IMR-90 (cell line): Measurements from ENCODE around the gene MBTD1. TPM values are rescaled to one million over a fixed set of nuclear protein-coding genes. Genes with fewer than 3 reads are reported as not detected.

Source experiments
- ATAC-seq: fragments of 200-7000 bp; cut with Tn5 transposase; 2 replicates; pipeline ENCODE4 v1.9.1; 2020; ENCODE audit warnings: low read depth, mild to moderate bottlenecking, moderate library complexity
- BruUV-seq: library from RNA; stranded (reverse); fragments of 400-500 nt; replicated peaks from 2 replicates; lab custom pipeline; 2021; lab: Mats Ljungman, UMichigan
- CTCF ChIA-PET: fragments of 300-600 bp; formaldehyde crosslinking; extraction: SDS; loops from one replicate; lab custom pipeline; 2021; ENCODE audit warnings: antibody characterized with exemption; lab: Yijun Ruan, JAX
- POLR2A ChIA-PET: fragments of 300-600 bp; sonication (Branson Sonifier 250); formaldehyde crosslinking; loops from one replicate; lab custom pipeline; 2022; ENCODE audit warnings: antibody characterized with exemption; ENCODE audit not compliant: unreplicated experiment; lab: Charles Lee
- DNase-seq: peaks from one replicate; pipeline ENCODE4 v3.0.0; 2013
- H2AFZ ChIP-seq: replicated peaks from 2 replicates; pipeline ENCODE3; 2013; ENCODE audit warnings: low read length, mild to moderate bottlenecking; ENCODE audit not compliant: poor library complexity
- H2AK5ac ChIP-seq: 2 replicates; pipeline ENCODE4 v1.6.1; 2013; ENCODE audit warnings: low read depth, low read length, inconsistent platforms
- H2AK9ac ChIP-seq: replicated peaks from 2 replicates; pipeline ENCODE3; 2013; ENCODE audit warnings: mild to moderate bottlenecking, low read depth, low read length, moderate library complexity; ENCODE audit not compliant: poor library complexity
- H2BK120ac ChIP-seq: 2 replicates; pipeline ENCODE4 v1.6.1; 2013; ENCODE audit warnings: low read depth, low read length, inconsistent platforms
- H2BK15ac ChIP-seq: 3 replicates; pipeline ENCODE4 v1.6.1; 2013; ENCODE audit warnings: low read depth, low read length, inconsistent platforms
- H2BK20ac ChIP-seq: 2 replicates; pipeline ENCODE4 v1.6.1; 2013; ENCODE audit warnings: low read depth, mild to moderate bottlenecking, inconsistent platforms, low read length, moderate library complexity
- H2BK5ac ChIP-seq: 2 replicates; pipeline ENCODE4 v1.6.1; 2013; ENCODE audit warnings: mild to moderate bottlenecking, low read depth, low read length, inconsistent platforms; ENCODE audit not compliant: poor library complexity, severe bottlenecking
- H3K14ac ChIP-seq: replicated peaks from 2 replicates; pipeline ENCODE4 v1.6.1; 2013; ENCODE audit warnings: low read depth, low read length, inconsistent platforms
- H3K18ac ChIP-seq: 2 replicates; pipeline ENCODE4 v1.6.1; 2013; ENCODE audit warnings: low read depth, low read length, control low read depth
- H3K23ac ChIP-seq: 2 replicates; pipeline ENCODE4 v1.6.1; 2013; ENCODE audit warnings: low read depth, low read length, inconsistent platforms
- H3K27ac ChIP-seq: 2 replicates; pipeline ENCODE4 v1.5.1; 2013; ENCODE audit warnings: mild to moderate bottlenecking, control low read depth, low read length; ENCODE audit not compliant: insufficient read depth
- H3K27me3 ChIP-seq: 2 replicates; pipeline ENCODE4 v1.6.1; 2013; ENCODE audit warnings: low read length; ENCODE audit not compliant: control insufficient read depth, insufficient read depth
- H3K36me3 ChIP-seq: 2 replicates; pipeline ENCODE4 v1.6.1; 2013; ENCODE audit warnings: low read length, mixed read lengths; ENCODE audit not compliant: control insufficient read depth, insufficient read depth
- H3K4ac ChIP-seq: 2 replicates; pipeline ENCODE4 v1.6.1; 2013; ENCODE audit warnings: low read depth, low read length, inconsistent platforms
- H3K4me1 ChIP-seq: 2 replicates; pipeline ENCODE4 v1.6.1; 2013; ENCODE audit warnings: low read length, mixed read lengths; ENCODE audit not compliant: control insufficient read depth, insufficient read depth
- H3K4me2 ChIP-seq: 2 replicates; pipeline ENCODE4 v1.6.1; 2013; ENCODE audit warnings: low read depth, mild to moderate bottlenecking, control low read depth, low read length, moderate library complexity
- H3K4me3 ChIP-seq: 2 replicates; pipeline ENCODE4 v1.5.1; 2013; ENCODE audit warnings: low read depth, mild to moderate bottlenecking, control low read depth, low read length, moderate library complexity; ENCODE audit not compliant: insufficient read depth
- H3K56ac ChIP-seq: 2 replicates; pipeline ENCODE4 v1.6.1; 2013; ENCODE audit warnings: low read length, inconsistent platforms; ENCODE audit not compliant: insufficient read depth; ENCODE audit errors: extremely low read depth
- H3K79me1 ChIP-seq, 2 experiments: 2 replicates each; pipeline ENCODE4 v1.6.1; 2013; ENCODE audit warnings: low read length in 2 of 2, inconsistent platforms in 1 of 2, low read depth in 1 of 2
- H3K9ac ChIP-seq: 2 replicates; pipeline ENCODE4 v1.6.1; 2013; ENCODE audit warnings: low read depth, low read length, control low read depth
- H3K9me1 ChIP-seq: 2 replicates; pipeline ENCODE4 v1.6.1; 2013; ENCODE audit warnings: low read length, inconsistent platforms; ENCODE audit not compliant: insufficient read depth
- H3K9me3 ChIP-seq: 2 replicates; pipeline ENCODE4 v1.6.1; 2013; ENCODE audit warnings: low read length; ENCODE audit not compliant: control insufficient read depth, insufficient read depth
- H4K20me1 ChIP-seq: 2 replicates; pipeline ENCODE4 v1.6.1; 2013; ENCODE audit warnings: low read length, inconsistent platforms; ENCODE audit not compliant: insufficient read depth
- H4K5ac ChIP-seq: 2 replicates; pipeline ENCODE4 v1.6.1; 2013; ENCODE audit warnings: mild to moderate bottlenecking, low read depth, low read length, control low read depth
- H4K8ac ChIP-seq, 2 experiments: 2 replicates each; pipeline ENCODE4 v1.6.1; 2013; ENCODE audit warnings: low read depth in 2 of 2, low read length in 2 of 2, control low read depth in 1 of 2, inconsistent platforms in 1 of 2
- H4K91ac ChIP-seq: 2 replicates; pipeline ENCODE4 v1.6.1; 2013; ENCODE audit warnings: low read depth, low read length, inconsistent platforms; ENCODE audit not compliant: insufficient read depth
- BHLHE40 ChIP-seq: fragments of 150-350 bp; IDR thresholded peaks from 2 replicates; pipeline ENCODE4 v1.6.1; 2016; ENCODE audit warnings: mild to moderate bottlenecking, low read depth, low read length
- CEBPB ChIP-seq: IDR thresholded peaks from 2 replicates; pipeline ENCODE4 v1.6.1; 2012; ENCODE audit warnings: low read depth, low read length, improper control_type of control experiment
- CTCF ChIP-seq: conservative IDR thresholded peaks from 2 replicates; pipeline ENCODE4 v1.5.1; 2012; ENCODE audit warnings: mild to moderate bottlenecking, low read depth, low read length, improper control_type of control experiment
- ELK1 ChIP-seq: fragments of 150-350 bp; IDR thresholded peaks from 2 replicates; pipeline ENCODE4 v1.6.1; 2016; ENCODE audit warnings: low read depth, mild to moderate bottlenecking, low read length, moderate library complexity, borderline replicate concordance
- FOS ChIP-seq: fragments of 150-350 bp; IDR thresholded peaks from 2 replicates; pipeline ENCODE4 v1.6.1; 2016; ENCODE audit warnings: low read depth, low read length
- MAFK ChIP-seq: IDR thresholded peaks from 2 replicates; pipeline ENCODE4 v1.6.1; 2012; ENCODE audit warnings: low read depth, low read length, improper control_type of control experiment
- MAZ ChIP-seq: IDR thresholded peaks from 2 replicates; pipeline ENCODE4 v1.6.1; 2012; ENCODE audit warnings: low read depth, mild to moderate bottlenecking, low read length, improper control_type of control experiment, moderate library complexity, borderline replicate concordance
- MXI1 ChIP-seq: IDR thresholded peaks from 2 replicates; pipeline ENCODE4 v1.6.1; 2012; ENCODE audit warnings: low read depth, mild to moderate bottlenecking, low read length, moderate library complexity, borderline replicate concordance
- WGBS, 2 experiments: methylation state at CpG; one replicate each; pipeline versions ENCODE4 v1.1.5 to v1.1.7; 2013; ENCODE audit warnings: missing lambda C conversion rate in 2 of 2; ENCODE audit not compliant: insufficient read length in 1 of 2; ENCODE audit errors: extremely low coverage in 2 of 2; 5-methylcytosine and 5-hydroxymethylcytosine counted together
- dilution Hi-C: fragments of 300-500 bp; cut with HindIII; formaldehyde crosslinking; loops from one replicate; pipeline ENCODE4 v1.14.3; 2018; ENCODE audit warnings: low sequenced_read_pairs; ENCODE audit not compliant: unreplicated experiment
- in situ Hi-C: fragments of 300-500 bp; cut with MboI; formaldehyde crosslinking; loops from 3 replicates; pipeline ENCODE4 v1.14.3; 2019; ENCODE audit warnings: low sequenced_read_pairs, inconsistent platforms, mixed read lengths
- intact Hi-C: fragments of 100-400 bp; cut with micrococcal nuclease; formaldehyde crosslinking; loops from 2 replicates; pipeline ENCODE4 v1.10.0; 2022
- polyA plus RNA-seq, 3 experiments: library from polyadenylated mRNA; depleted of rRNA; stranded (reverse); fragments of >200 nt; gene quantifications; 2 replicates each; pipeline ENCODE4 v1.2.3, GENCODE V29; 2012; ENCODE audit warnings: low replicate concordance in 1 of 3
- total RNA-seq: library from RNA; depleted of rRNA; stranded (reverse); fragments of >200 nt; gene quantifications from 2 replicates; pipeline ENCODE4 v1.2.3, GENCODE V29; 2012

Gene MBTD1
- total and polyA plus RNA-seq, 2 of the 4 experiments (the other 2 are of a cell fraction), result 3.2 to 5.6 TPM

GRCh38 chr17:51217946-51218345, 41.9 kb downstream of the MBTD1 start:
- ChIA-PET CTCF (interaction anchor here (0.7 kb wide), 1 partner anchor 518 kb away, joined by 3 read pairs; no protein-coding TSS in a partner anchor), POLR2A (no interaction called here)
- Histone ChIP-seq H3K18ac (no peak overlapping the region), H3K79me1 (peaks cover 4 to 7% of the 10 kb centered on the region in 2 experiments; a peak in 2 of 4 replicates), H3K9me1 (no peaks in the 10 kb centered on the region), H4K20me1 (no peaks in the 10 kb centered on the region), H2AK9ac (no peak overlapping the region), H3K23ac (no peak overlapping the region), H2BK20ac (no peak overlapping the region), H3K4me3 (no peak overlapping the region), H2BK15ac (no peak overlapping the region), H2BK120ac (no peak overlapping the region), H4K91ac (no peak overlapping the region), H3K27me3 (no peaks in the 10 kb centered on the region), H2AFZ (no peak overlapping the region), H4K8ac (no peak overlapping the region), H3K4me1 (no peaks in the 10 kb centered on the region), H4K5ac (no peak overlapping the region), H2BK5ac (no peak overlapping the region), H3K9ac (no peak overlapping the region), H3K4ac (no peak overlapping the region), H3K27ac (no peak overlapping the region), H3K36me3 (peaks cover 28% of the 10 kb centered on the region), H3K4me2 (no peak overlapping the region), H3K56ac (no peak overlapping the region), H3K14ac (no peak overlapping the region), H2AK5ac (no peak overlapping the region), H3K9me3 (no peaks in the 10 kb centered on the region)
- no TSS peak for BruUV-seq
- intact Hi-C loops, result loop anchor here (5.0 kb wide), 1 partner anchor 39 kb away; no protein-coding TSS in a partner anchor
- ATAC-seq, result no peak
- no peak for TF ChIP-seq MAZ
- no peak for TF ChIP-seq FOS
- TF ChIP-seq MAFK, result no peak
- TF ChIP-seq CTCF, result no peak
- no peak for TF ChIP-seq CEBPB
- TF ChIP-seq ELK1, result no peak
- TF ChIP-seq MXI1, result no peak
- TF ChIP-seq BHLHE40, result no peak
- no CpG with 5 or more reads among the region's 1 CpG for WGBS, 2 experiments
- dilution Hi-C loops, result no loop called here
- no peak for DNase-seq
- in situ Hi-C loops, result no loop called here
